GM12891 (cell line): ENCODE data around the gene MYO5B.

Source experiments
- DNase-seq: peaks from one replicate; pipeline ENCODE4 v3.0.0; 2011; ENCODE audit warnings: low spot score; ENCODE audit not compliant: insufficient read length
- FAIRE-seq: peaks from 2 replicates; lab custom pipeline; 2011; peaks lifted over from hg19 to GRCh38; lab: Jason Lieb, UNC
- PAX5 ChIP-seq: IDR thresholded peaks from 2 replicates; pipeline ENCODE4 v1.6.1; 2011; ENCODE audit warnings: low read length, moderate library complexity, mild to moderate bottlenecking; ENCODE audit not compliant: insufficient read depth, severe bottlenecking
- POLR2A ChIP-seq: IDR thresholded peaks from 2 replicates; pipeline ENCODE4 v1.6.1; 2011; ENCODE audit warnings: low read depth, low read length, control low read depth
- POLR2AphosphoS5 ChIP-seq: IDR thresholded peaks from 2 replicates; pipeline ENCODE4 v1.6.1; 2011; ENCODE audit warnings: low read depth, low read length, control low read depth
- POU2F2 ChIP-seq: IDR thresholded peaks from 2 replicates; pipeline ENCODE4 v1.6.1; 2011; ENCODE audit warnings: low read depth, mild to moderate bottlenecking, control low read depth, low read length, moderate library complexity
- SPI1 ChIP-seq: IDR thresholded peaks from 2 replicates; pipeline ENCODE4 v1.6.1; 2011; ENCODE audit warnings: low read depth, low read length, control low read depth
- TAF1 ChIP-seq: IDR thresholded peaks from 2 replicates; pipeline ENCODE4 v1.6.1; 2011; ENCODE audit warnings: low read depth, low read length, control low read depth

Gene MYO5B

GRCh38 chr18:49880661-49881060, 314.3 kb downstream of the MYO5B start:
- DNase-seq (no peak), FAIRE-seq (no peak)
- no peak for TF ChIP-seq SPI1
- no peak for TF ChIP-seq POLR2AphosphoS5
- no peak for TF ChIP-seq PAX5
- no peak for TF ChIP-seq POU2F2
- no peak for TF ChIP-seq TAF1
- TF ChIP-seq POLR2A = no peak

- TF ChIP-seq POU2F2 (no peak), POLR2AphosphoS5 (no peak), SPI1 (no peak), PAX5 (no peak), POLR2A (no peak), TAF1 (no peak)
- FAIRE-seq (no peak), DNase-seq (no peak)
Measured at GRCh38 chr18:49879271-49879580, 315.7 kb downstream of the MYO5B start.

- TF ChIP-seq TAF1 (no peak), PAX5 (no peak)
- FAIRE-seq = no peak
- DNase-seq = no peak
Measured at GRCh38 chr18:49878567-49879270, 316.2 kb downstream of the MYO5B start.

- TF ChIP-seq POLR2A (no peak), PAX5 (no peak), TAF1 (no peak), POLR2AphosphoS5 (no peak), POU2F2 (no peak), SPI1 (no peak)
- no peak for DNase-seq
- no peak for FAIRE-seq
Measured at GRCh38 chr18:49878015-49878414, 316.9 kb downstream of the MYO5B start.

GRCh38 chr18:49876536-49876935, 318.4 kb downstream of the MYO5B start:
- DNase-seq = no peak
- FAIRE-seq = no peak
- TF ChIP-seq PAX5 (no peak), POLR2AphosphoS5 (no peak), POLR2A (no peak), SPI1 (no peak), TAF1 (no peak), POU2F2 (no peak)

GRCh38 chr18:49875783-49876182, 319.2 kb downstream of the MYO5B start:
- TF ChIP-seq POLR2A = no peak
- FAIRE-seq (no peak), DNase-seq (no peak)

GRCh38 chr18:49875155-49875554, 319.8 kb downstream of the MYO5B start:
- TF ChIP-seq POLR2AphosphoS5 (no peak), POU2F2 (no peak), PAX5 (no peak)
- DNase-seq = no peak
- FAIRE-seq = no peak

- TF ChIP-seq PAX5 (no peak), POLR2A (no peak), TAF1 (no peak), SPI1 (no peak), POLR2AphosphoS5 (no peak)
Measured at GRCh38 chr18:49874238-49874637, 320.7 kb downstream of the MYO5B start.

GRCh38 chr18:49869354-49869753, 325.6 kb downstream of the MYO5B start:
- TF ChIP-seq SPI1 (no peak), POU2F2 (no peak), TAF1 (no peak), PAX5 (no peak), POLR2A (no peak), POLR2AphosphoS5 (no peak)
- DNase-seq (no peak), FAIRE-seq (no peak)

More at GRCh38 chr18:49874238-49874637, 320.7 kb downstream of the MYO5B start:
- DNase-seq = no peak
- peak; percentile 56 for FAIRE-seq

GRCh38 chr18:49866680-49867079, 328.3 kb downstream of the MYO5B start:
- no peak for TF ChIP-seq POLR2A
- no peak for TF ChIP-seq POU2F2
- no peak for TF ChIP-seq TAF1
- TF ChIP-seq PAX5 = no peak
- no peak for TF ChIP-seq POLR2AphosphoS5
- TF ChIP-seq SPI1 = no peak
- no peak for FAIRE-seq
- DNase-seq = no peak

- no peak for FAIRE-seq
- TF ChIP-seq POLR2AphosphoS5 (no peak), POLR2A (no peak), SPI1 (no peak), PAX5 (no peak), TAF1 (no peak), POU2F2 (no peak)
- no peak for DNase-seq
Measured at GRCh38 chr18:49865401-49865800, 329.5 kb downstream of the MYO5B start.
